HG03108 (cell line): ENCODE results near the gene ZNF211.

Experiments
- ATAC-seq: cut with Tn5 transposase; IDR thresholded peaks from one replicate; pipeline ENCODE4 v1.9.1; 2021; ENCODE audit warnings: moderate library complexity; ENCODE audit not compliant: unreplicated experiment

Gene ZNF211

GRCh38 chr19:57655443-57655842 is 22.5 kb downstream of the ZNF211 start:
- no peak for ATAC-seq

GRCh38 chr19:57656346-57656745 is 23.4 kb downstream of the ZNF211 start:
- no peak for ATAC-seq

- no peak for ATAC-seq
Measured at GRCh38 chr19:57664269-57665127, 31.5 kb downstream of the ZNF211 start.

GRCh38 chr19:57665261-57665806 is 32.4 kb downstream of the ZNF211 start:
- no peak for ATAC-seq

- ATAC-seq, result no peak
Measured at GRCh38 chr19:57667228-57667627, 34.3 kb downstream of the ZNF211 start.

GRCh38 chr19:57668635-57669034 is 35.7 kb downstream of the ZNF211 start, which contains the start of gene ZSCAN4:
Gene ZSCAN4, plus strand, starts transcription at chr19:57668935. Its CDS starts 7,211 bp downstream, at chr19:57676146.
- no peak for ATAC-seq

GRCh38 chr19:57671124-57671895 is 38.3 kb downstream of the ZNF211 start:
- ATAC-seq, result no peak

GRCh38 chr19:57672466-57672865 is 39.5 kb downstream of the ZNF211 start:
- no peak for ATAC-seq

GRCh38 chr19:57675881-57676280 is 42.9 kb downstream of the ZNF211 start:
- ATAC-seq, result no peak

- ATAC-seq, result no peak
Measured at GRCh38 chr19:57682226-57682766, 49.3 kb downstream of the ZNF211 start.

GRCh38 chr19:57686727-57687126 is 53.8 kb downstream of the ZNF211 start:
- no peak for ATAC-seq

- ATAC-seq, result no peak
Measured at GRCh38 chr19:57687363-57688010, 54.5 kb downstream of the ZNF211 start.

- no peak for ATAC-seq
Measured at GRCh38 chr19:57688011-57688763, 55.2 kb downstream of the ZNF211 start.

GRCh38 chr19:57689750-57690149 is 56.8 kb downstream of the ZNF211 start:
- ATAC-seq, result no peak
